K562 (cell line): Measurements from ENCODE around the gene SLC39A3. TPM values are rescaled to one million over a fixed set of nuclear protein-coding genes. Genes with fewer than 3 reads are reported as not detected.

Experiments
- BHLHE40 ChIP-seq: IDR thresholded peaks from 2 replicates; pipeline ENCODE4 v1.6.1; 2011; ENCODE audit warnings: low read length, improper control_type of control experiment
- BRD9 ChIP-seq: fragments of 450-650 bp; IDR thresholded peaks from 2 replicates; pipeline ENCODE4 v1.6.1; 2018; ENCODE audit warnings: low read depth; ENCODE audit not compliant: partially characterized antibody
- E2F5 ChIP-seq: sonication (generic); formaldehyde crosslinking; IDR thresholded peaks from 2 replicates; pipeline ENCODE4 v1.8.0; 2022; ENCODE audit warnings: mild to moderate bottlenecking, missing genetic modification reagents
- EGR1 ChIP-seq: fragments of 450-650 bp; conservative IDR thresholded peaks from 2 replicates; pipeline ENCODE4 v1.6.1; 2017; ENCODE audit warnings: mild to moderate bottlenecking
- L3MBTL2 ChIP-seq: fragments of 450-650 bp; IDR thresholded peaks from 2 replicates; pipeline ENCODE4 v1.6.1; 2016; ENCODE audit warnings: mild to moderate bottlenecking, moderate library complexity
- MYNN ChIP-seq, 2 experiments: sonication (generic); formaldehyde crosslinking in 1 of 2; IDR thresholded peaks; 2 replicates each; pipeline versions ENCODE4 v1.5.0 to v1.6.1; 2016 to 2020; ENCODE audit warnings: antibody characterized with exemption in 1 of 2, missing genetic modification reagents in 1 of 2
- NR1H2 ChIP-seq: sonication (generic); formaldehyde crosslinking; IDR thresholded peaks from 2 replicates; pipeline ENCODE4 v1.4.0; 2020; ENCODE audit warnings: mild to moderate bottlenecking, missing genetic modification reagents
- NRF1 ChIP-seq, 2 experiments: fragments of 450-650 bp; IDR thresholded peaks in 1 of 2; conservative IDR thresholded peaks in 1 of 2; 2 replicates each; pipeline ENCODE4 v1.6.1; 2014; ENCODE audit warnings: mild to moderate bottlenecking in 2 of 2
- NUFIP1 ChIP-seq: fragments of 450-650 bp; IDR thresholded peaks from 2 replicates; pipeline ENCODE4 v1.6.1; 2018; ENCODE audit not compliant: partially characterized antibody
- PHF8 ChIP-seq: fragments of 200-600 bp; sonication (generic); IDR thresholded peaks from 2 replicates; pipeline ENCODE4 v1.6.1; 2012; ENCODE audit warnings: mixed run types, mild to moderate bottlenecking, inconsistent platforms, low read length, moderate library complexity, borderline replicate concordance
- RFX5 ChIP-seq: IDR thresholded peaks from 2 replicates; pipeline ENCODE4 v1.6.1; 2011; ENCODE audit warnings: low read depth, mild to moderate bottlenecking, improper control_type of control experiment, low read length
- SIN3A ChIP-seq, 2 experiments: fragments of 150-350 bp in 1 of 2; IDR thresholded peaks; 2 replicates each; pipeline ENCODE4 v1.6.1; 2011 to 2016; ENCODE audit warnings: borderline replicate concordance in 2 of 2, low read depth in 2 of 2, low read length in 2 of 2, mild to moderate bottlenecking in 2 of 2, moderate library complexity in 2 of 2; ENCODE audit not compliant: control insufficient read depth in 1 of 2
- STAG1 ChIP-seq: sonication (generic); formaldehyde crosslinking; IDR thresholded peaks from 2 replicates; pipeline ENCODE4 v1.5.0; 2020; ENCODE audit warnings: missing genetic modification reagents, borderline replicate concordance
- ZKSCAN8 ChIP-seq: fragments of 200-800 bp; sonication (Bioruptor generic); IDR thresholded peaks from 2 replicates; pipeline ENCODE4 v1.6.1; 2016; ENCODE audit warnings: missing genetic modification characterization, missing compliant biosample characterization
- ZNF197 ChIP-seq: fragments of 200-800 bp; sonication (Bioruptor generic); IDR thresholded peaks from 2 replicates; pipeline ENCODE4 v1.6.1; 2016; ENCODE audit warnings: low read depth, missing genetic modification characterization, missing compliant biosample characterization
- ZNF280A ChIP-seq: fragments of 450-650 bp; IDR thresholded peaks from 2 replicates; pipeline ENCODE4 v1.6.1; 2018; ENCODE audit warnings: mild to moderate bottlenecking, low read depth; ENCODE audit not compliant: partially characterized antibody
- polyA plus RNA-seq, 8 experiments: library from polyadenylated mRNA; depleted of rRNA in 4 of 8; stranded (reverse) in 5 of 8; unstranded in 3 of 8; fragments of >200 nt; fragmentation: Nextera tagmentation in 2 of 8; fragmentation: Illumina TruSeq in 1 of 8; extraction: Ambion mirVana in 2 of 8; extraction: Trizol in 1 of 8; gene quantifications; 2 replicates each; pipeline versions ENCODE4 v1.2.1 to v1.2.3, GENCODE V29; 2011 to 2014; ENCODE audit warnings: inconsistent platforms in 1 of 8, missing spikeins in 1 of 8
- total RNA-seq, 7 experiments: library from RNA; depleted of rRNA in 6 of 7; stranded (reverse); fragments of >200 nt in 6 of 7; fragmentation: Illumina TruSeq in 2 of 7; extraction: Trizol in 2 of 7; gene quantifications; 2 replicates each; pipeline versions ENCODE4 v1.2.1 to v1.2.3, GENCODE V29; 2011 to 2021; ENCODE audit warnings: low replicate concordance in 1 of 7
- TF ChIP-seq, protein P1 (sequence below): IDR thresholded peaks from 3 replicates; pipeline ENCODE4 v1.6.1; 2011; ENCODE audit warnings: borderline replicate concordance, mild to moderate bottlenecking; ENCODE audit not compliant: insufficient read length, insufficient read depth
- TF ChIP-seq, protein P2 (sequence below): fragments of 250-450 bp; sonication (Bioruptor Pico); IDR thresholded peaks from 2 replicates; pipeline ENCODE4 v1.4.0; 2020; ENCODE audit warnings: mild to moderate bottlenecking, moderate library complexity

The SLC39A3 gene
- total and polyA plus RNA-seq, 9 of the 15 experiments (the other 6 are each of a cell fraction or from before 2014, with no cell fraction given): 2.3 to 215 (median 127) TPM

DNA sequence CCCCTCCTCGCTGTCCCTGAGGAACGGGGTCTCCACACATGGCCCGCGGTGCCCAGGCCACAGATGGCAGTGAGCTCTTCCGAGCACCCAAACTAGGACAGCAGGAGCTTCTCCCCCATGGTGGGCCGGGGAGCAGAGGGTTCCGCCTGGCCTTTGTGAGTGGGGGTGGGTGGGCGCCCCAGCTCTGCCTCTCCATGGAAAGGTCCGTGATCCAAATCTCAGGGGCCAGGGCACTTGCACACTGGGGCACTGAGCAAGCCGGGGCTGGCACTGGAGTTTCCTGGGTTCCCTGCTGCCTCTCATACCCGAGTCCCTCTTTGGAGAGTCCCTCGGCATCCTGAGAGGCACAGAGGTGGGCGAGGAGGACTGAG lies 16.5 kb downstream of the SLC39A3 start (continued):
- TF ChIP-seq STAG1 (CRISPR knock-in tag) (peak; percentile 14; the same call in 1 of the 2 replicates), BHLHE40 (no peak), L3MBTL2 (peak; percentile 24; the same call in 1 of the 2 replicates), MYNN (IDR thresholded peaks at IDR 0.05) (no peak), MYNN (CRISPR knock-in tag; IDR thresholded peaks at IDR 0.05) (no peak), SIN3A (IDR thresholded peaks at IDR 0.05; ENCODE audit: borderline replicate concordance in 2 of 2, control insufficient read depth in 1 of 2, low read depth in 2 of 2, low read length in 2 of 2) (no peak), ZKSCAN8 (CRISPR knock-in tag) (no peak), NRF1 (conservative IDR thresholded peaks at IDR 0.05 in 1 of 2, IDR thresholded peaks at IDR 0.05 in 1 of 2) (peak in 1 of 2 experiments; percentile 9; a peak in 2 of 4 replicates), BRD9 (no peak), EGR1 (no peak), ZNF280A (no peak), E2F5 (CRISPR knock-in tag) (0 out of 2 replicates have a peak, but pooled peaks have one; percentile 22), NUFIP1 (no peak), NR1H2 (CRISPR knock-in tag) (no peak), RFX5 (no peak), PHF8 (no peak), ZNF197 (CRISPR knock-in tag) (no peak)
- TF ChIP-seq, protein P1, sequence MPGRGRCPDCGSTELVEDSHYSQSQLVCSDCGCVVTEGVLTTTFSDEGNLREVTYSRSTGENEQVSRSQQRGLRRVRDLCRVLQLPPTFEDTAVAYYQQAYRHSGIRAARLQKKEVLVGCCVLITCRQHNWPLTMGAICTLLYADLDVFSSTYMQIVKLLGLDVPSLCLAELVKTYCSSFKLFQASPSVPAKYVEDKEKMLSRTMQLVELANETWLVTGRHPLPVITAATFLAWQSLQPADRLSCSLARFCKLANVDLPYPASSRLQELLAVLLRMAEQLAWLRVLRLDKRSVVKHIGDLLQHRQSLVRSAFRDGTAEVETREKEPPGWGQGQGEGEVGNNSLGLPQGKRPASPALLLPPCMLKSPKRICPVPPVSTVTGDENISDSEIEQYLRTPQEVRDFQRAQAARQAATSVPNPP: no peak
- TF ChIP-seq, protein P2, sequence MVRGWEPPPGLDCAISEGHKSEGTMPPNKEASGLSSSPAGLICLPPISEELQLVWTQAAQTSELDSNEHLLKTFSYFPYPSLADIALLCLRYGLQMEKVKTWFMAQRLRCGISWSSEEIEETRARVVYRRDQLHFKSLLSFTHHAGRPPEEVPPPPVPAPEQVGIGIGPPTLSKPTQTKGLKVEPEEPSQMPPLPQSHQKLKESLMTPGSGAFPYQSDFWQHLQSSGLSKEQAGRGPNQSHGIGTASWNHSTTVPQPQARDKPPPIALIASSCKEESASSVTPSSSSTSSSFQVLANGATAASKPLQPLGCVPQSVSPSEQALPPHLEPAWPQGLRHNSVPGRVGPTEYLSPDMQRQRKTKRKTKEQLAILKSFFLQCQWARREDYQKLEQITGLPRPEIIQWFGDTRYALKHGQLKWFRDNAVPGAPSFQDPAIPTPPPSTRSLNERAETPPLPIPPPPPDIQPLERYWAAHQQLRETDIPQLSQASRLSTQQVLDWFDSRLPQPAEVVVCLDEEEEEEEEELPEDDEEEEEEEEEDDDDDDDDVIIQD (CRISPR knock-in tag): no peak
